Measurements from ENCODE around the gene EEF1A1.
A peak's percentile ranks its signal among the peaks of the same experiment; 100 is the strongest.

Gene EEF1A1

DNA sequence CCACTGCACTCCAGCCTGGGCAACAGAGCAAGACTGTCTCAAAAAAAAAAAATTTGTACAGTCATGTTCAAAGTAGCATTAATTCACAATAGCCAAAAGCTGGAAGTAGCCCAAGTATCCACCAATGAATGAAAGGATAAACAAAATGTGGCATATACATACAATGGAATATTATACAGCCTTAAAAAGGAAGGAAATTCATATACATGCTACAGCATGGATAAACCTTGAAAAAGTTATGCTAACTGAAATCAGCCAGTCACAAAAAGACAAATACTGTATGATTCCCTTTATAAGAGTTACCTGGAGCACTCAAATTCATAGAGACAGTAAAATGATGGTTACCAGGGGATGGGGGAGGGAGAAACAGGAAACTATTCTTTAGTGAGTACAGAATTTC is 15.7 kb downstream of the EEF1A1 start:
- no peak for DNase-seq (ENCODE audit: low read depth)

GRCh38 chr6:73504160-73504559 is 16.7 kb downstream of the EEF1A1 start:
- DNase-seq (ENCODE audit: low read depth), result no peak

- DNase-seq (ENCODE audit: low read depth), result no peak
Measured at GRCh38 chr6:73503027-73503772, 17.6 kb downstream of the EEF1A1 start.

- DNase-seq (ENCODE audit: low read depth), result no peak
Measured at GRCh38 chr6:73497915-73498314, 22.9 kb downstream of the EEF1A1 start.

DNA sequence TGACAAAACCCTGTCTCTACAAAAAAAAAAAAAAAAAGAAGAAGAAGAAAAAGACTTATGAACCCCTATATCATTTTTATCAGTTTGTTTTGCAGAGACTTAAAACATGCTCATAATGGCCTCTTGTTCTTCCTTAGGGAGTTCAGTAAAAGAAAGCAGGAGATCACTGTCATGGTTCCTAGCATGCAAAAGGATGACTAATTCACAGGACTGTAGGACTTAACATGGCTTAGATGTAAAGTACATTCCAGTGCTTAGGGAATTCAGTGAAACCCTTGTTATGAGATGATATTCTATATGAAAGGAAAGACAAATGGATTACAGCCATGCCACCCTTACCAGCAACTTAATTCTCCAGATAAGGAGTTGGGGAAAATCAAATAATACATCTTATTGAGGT is 29.5 kb downstream of the EEF1A1 start:
- peak; percentile 11 for DNase-seq (ENCODE audit: low read depth)

GRCh38 chr6:73487473-73487872 is 33.4 kb downstream of the EEF1A1 start:
- no peak for DNase-seq (ENCODE audit: low read depth)

DNA sequence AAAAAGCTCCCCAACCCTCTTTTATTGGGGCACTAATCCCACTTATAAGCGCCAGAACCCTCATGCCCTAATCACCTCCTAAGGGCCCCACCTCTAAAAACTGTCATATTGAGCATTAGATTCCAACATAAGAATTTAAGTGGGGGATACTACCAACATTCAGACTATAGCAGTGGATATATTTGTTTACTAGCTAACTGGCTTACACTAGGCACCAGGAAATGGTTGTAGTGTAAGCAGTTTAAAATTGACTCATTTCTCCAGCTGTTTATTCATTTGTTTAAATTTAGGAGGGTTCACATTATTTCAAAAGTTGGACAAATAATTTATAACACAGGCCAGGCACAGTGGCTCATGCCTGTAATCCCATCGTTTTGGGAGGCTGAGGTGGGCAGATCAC is 36.4 kb downstream of the EEF1A1 start:
- no peak for DNase-seq (ENCODE audit: low read depth)

DNA sequence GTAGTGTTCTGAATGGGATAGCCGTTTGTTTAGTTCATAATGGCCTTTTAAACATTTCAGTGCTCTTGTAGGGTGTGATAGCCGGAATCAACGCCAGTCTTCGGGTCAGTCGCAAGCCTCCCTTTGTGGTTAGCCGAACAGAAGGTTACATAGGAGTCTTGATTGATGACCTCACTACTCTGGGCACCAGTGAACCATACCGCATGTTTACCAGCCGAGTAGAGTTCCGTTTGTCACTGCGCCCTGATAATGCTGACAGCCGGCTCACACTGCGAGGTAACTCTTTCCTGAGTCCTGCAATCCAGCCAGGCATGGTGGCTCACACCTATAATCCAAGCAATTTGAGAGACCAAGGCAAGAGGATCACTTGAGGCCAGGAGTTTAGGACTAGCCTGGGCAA is 38.9 kb downstream of the EEF1A1 start:
- no peak for DNase-seq (ENCODE audit: low read depth)

GRCh38 chr6:73477407-73477806 is 43.4 kb downstream of the EEF1A1 start:
- DNase-seq (ENCODE audit: low read depth), result no peak

DNA sequence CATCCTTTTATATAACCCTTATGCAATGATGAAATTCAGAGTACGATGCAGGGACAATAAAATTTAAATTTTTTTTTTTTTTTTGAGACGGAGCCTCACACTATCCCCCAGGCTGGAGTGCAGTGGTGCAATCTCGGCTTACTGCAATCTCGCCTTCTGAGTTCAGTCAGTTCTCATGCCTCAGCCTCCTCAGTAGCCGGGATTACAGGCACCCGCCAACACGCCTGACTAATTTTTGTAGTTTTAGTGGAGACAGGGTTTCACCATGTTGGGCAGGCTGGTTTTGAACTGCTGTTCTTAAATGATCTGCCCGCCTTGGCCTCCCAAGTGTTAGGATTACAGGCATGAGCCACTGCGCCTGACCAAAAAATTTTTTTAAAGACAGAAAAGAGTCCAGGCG is 44.1 kb downstream of the EEF1A1 start:
- no peak for DNase-seq (ENCODE audit: low read depth)

GRCh38 chr6:73471686-73472290 is 49.0 kb downstream of the EEF1A1 start:
- no peak for DNase-seq (ENCODE audit: low read depth)

Data from ELR (cell line).